Measurements from ENCODE around the gene HHLA2.

DNA sequence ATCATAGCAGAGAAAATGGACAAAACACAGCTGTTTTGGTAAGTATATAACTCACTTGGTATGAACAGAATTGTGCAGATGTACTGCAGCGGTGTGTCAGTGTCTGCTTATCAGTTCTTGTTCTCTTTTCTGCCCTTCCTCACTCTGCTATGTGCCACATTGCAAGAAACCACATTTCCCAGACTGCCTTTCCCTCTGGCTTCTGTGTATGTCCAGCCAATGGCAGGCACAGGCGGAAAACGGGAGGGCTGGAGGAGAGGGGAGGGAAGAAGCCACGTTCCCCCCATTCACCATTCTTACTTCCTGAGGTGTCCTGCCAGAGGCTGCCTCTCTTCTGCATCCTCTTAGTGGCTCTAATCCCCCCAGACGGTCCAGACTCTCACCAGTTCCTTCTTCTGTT is 15.4 kb downstream of the HHLA2 start:
- TF ChIP-seq, protein P1, sequence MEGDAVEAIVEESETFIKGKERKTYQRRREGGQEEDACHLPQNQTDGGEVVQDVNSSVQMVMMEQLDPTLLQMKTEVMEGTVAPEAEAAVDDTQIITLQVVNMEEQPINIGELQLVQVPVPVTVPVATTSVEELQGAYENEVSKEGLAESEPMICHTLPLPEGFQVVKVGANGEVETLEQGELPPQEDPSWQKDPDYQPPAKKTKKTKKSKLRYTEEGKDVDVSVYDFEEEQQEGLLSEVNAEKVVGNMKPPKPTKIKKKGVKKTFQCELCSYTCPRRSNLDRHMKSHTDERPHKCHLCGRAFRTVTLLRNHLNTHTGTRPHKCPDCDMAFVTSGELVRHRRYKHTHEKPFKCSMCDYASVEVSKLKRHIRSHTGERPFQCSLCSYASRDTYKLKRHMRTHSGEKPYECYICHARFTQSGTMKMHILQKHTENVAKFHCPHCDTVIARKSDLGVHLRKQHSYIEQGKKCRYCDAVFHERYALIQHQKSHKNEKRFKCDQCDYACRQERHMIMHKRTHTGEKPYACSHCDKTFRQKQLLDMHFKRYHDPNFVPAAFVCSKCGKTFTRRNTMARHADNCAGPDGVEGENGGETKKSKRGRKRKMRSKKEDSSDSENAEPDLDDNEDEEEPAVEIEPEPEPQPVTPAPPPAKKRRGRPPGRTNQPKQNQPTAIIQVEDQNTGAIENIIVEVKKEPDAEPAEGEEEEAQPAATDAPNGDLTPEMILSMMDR (IDR thresholded peaks at IDR 0.05): no peak
- no peak for TF ChIP-seq POLR2AphosphoS5 (IDR thresholded peaks at IDR 0.05)

Measured in prostate gland (tissue), 2 donors.